Esophagus muscularis mucosa (tissue), 4 donors: ENCODE results near the gene HSD17B11. TPM values are rescaled to one million over a fixed set of nuclear protein-coding genes. Genes with fewer than 3 reads are reported as not detected.
"Not testable (repeated sequence)": the region's sequence is repeated elsewhere in the genome, so short reads cannot be mapped to it uniquely, and the experiment has no call there.

Experiments used
- DNase-seq: peaks from one replicate; pipeline ENCODE4 v3.0.0-alpha.2; 2017; ENCODE audit errors: extremely low spot score
- H3K27ac ChIP-seq, 4 donors: fragments of 200-600 bp; sonication (generic); replicated peaks in 1 of 4; 1 replicate in 3 of 4; 2 replicates in 1 of 4; pipeline ENCODE4 v1.5.1; 2016 to 2019; ENCODE audit warnings: mild to moderate bottlenecking in 1 of 4
- H3K27me3 ChIP-seq, 4 donors: fragments of 200-600 bp; sonication (generic); one replicate each; pipeline versions ENCODE4 v1.5.1 to v1.6.0; 2016 to 2019
- H3K36me3 ChIP-seq, 4 donors: fragments of 200-600 bp; sonication (generic); one replicate each; pipeline ENCODE4 v1.5.1; 2016 to 2019
- H3K4me1 ChIP-seq, 4 donors: fragments of 200-600 bp; sonication (generic); one replicate each; pipeline ENCODE4 v1.5.1; 2016 to 2019
- H3K4me3 ChIP-seq, 4 donors: fragments of 200-600 bp; sonication (generic); 1 replicate in 2 of 4; 2 replicates in 2 of 4; pipeline ENCODE4 v1.5.1; 2016 to 2019; ENCODE audit warnings: mild to moderate bottlenecking in 4 of 4, moderate library complexity in 1 of 4
- H3K9me3 ChIP-seq, 4 donors: fragments of 200-600 bp; sonication (generic); 1 replicate in 3 of 4; 2 replicates in 1 of 4; pipeline ENCODE4 v1.5.1; 2016 to 2019
- EP300 ChIP-seq: sonication (generic); formaldehyde crosslinking; IDR thresholded peaks from one replicate; pipeline ENCODE4 v1.6.1; 2017; ENCODE audit warnings: antibody characterized with exemption
- POLR2A ChIP-seq: fragments of 450-650 bp; IDR thresholded peaks from one replicate; pipeline ENCODE4 v1.6.1; 2017; ENCODE audit warnings: antibody characterized with exemption, moderate library complexity, mild to moderate bottlenecking, low read depth
- POLR2AphosphoS5 ChIP-seq, 2 donors: sonication (generic); formaldehyde crosslinking; IDR thresholded peaks; one replicate each; pipeline ENCODE4 v1.6.1; 2017; ENCODE audit warnings: antibody characterized with exemption in 2 of 2
- WGBS: methylation state at CpG from one replicate; pipeline ENCODE4 v1.1.5; 2018; 5-methylcytosine and 5-hydroxymethylcytosine counted together
- intact Hi-C: fragments of 100-400 bp; cut with DNase I; formaldehyde crosslinking; loops from one replicate; pipeline ENCODE4 v1.15.1; 2023
- total RNA-seq, 4 donors: library from RNA; depleted of rRNA; stranded (reverse); fragments of >200 nt; gene quantifications; one replicate each; pipeline versions ENCODE4 v1.1.0 to v1.2.1, GENCODE V29; 2016
- TF ChIP-seq, protein P1 (sequence below), 3 experiments: fragments of 200-600 bp in 2 of 3; fragments of 450-650 bp in 1 of 3; sonication (generic) in 2 of 3; IDR thresholded peaks; one replicate each; pipeline ENCODE4 v1.5.1; 2017 to 2019; ENCODE audit warnings: antibody characterized with exemption in 3 of 3, mild to moderate bottlenecking in 2 of 3, moderate library complexity in 1 of 3

Gene HSD17B11
- total RNA-seq, 4 donors from 2014 or later, result 35.7 to 68.9 (median 52.6) TPM

DNA sequence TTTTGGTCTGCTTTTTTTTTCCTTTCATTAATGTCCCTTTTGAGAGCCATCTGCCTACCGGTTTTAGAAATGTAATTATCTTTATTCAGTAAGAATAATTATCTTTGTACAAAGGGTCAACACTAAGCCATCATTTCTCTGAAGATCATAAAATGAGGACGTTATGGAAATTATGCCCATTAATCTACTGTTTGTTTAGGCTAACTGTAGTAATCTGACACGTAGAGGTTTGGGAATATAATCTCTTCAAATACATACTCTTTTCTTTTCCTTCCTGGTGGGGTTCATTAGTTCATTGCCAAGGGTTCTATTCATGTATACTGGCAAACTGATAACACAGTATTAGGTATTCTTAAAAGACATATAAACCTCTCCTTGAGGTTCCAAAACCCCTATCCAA lies 64.5 kb downstream of the HSD17B11 start:
- Histone ChIP-seq H3K4me3 (no peak overlapping the region), H3K4me1 (no peaks in the 10 kb centered on the region), H3K27ac (no peak overlapping the region), H3K36me3 (no peaks in the 10 kb centered on the region), H3K9me3 (peaks cover 0 to 2% (median 0%) of the 10 kb centered on the region in 4 donors), H3K27me3 (no peaks in the 10 kb centered on the region)
- DNase-seq, result no peak
- 62% methylated on average over 3 of the region's 3 CpGs for WGBS
- intact Hi-C loops, result no loop called here
- no peak for TF ChIP-seq EP300
- no peak for TF ChIP-seq POLR2AphosphoS5 (IDR thresholded peaks at IDR 0.05)
- no peak for TF ChIP-seq POLR2A
- TF ChIP-seq, protein P1, sequence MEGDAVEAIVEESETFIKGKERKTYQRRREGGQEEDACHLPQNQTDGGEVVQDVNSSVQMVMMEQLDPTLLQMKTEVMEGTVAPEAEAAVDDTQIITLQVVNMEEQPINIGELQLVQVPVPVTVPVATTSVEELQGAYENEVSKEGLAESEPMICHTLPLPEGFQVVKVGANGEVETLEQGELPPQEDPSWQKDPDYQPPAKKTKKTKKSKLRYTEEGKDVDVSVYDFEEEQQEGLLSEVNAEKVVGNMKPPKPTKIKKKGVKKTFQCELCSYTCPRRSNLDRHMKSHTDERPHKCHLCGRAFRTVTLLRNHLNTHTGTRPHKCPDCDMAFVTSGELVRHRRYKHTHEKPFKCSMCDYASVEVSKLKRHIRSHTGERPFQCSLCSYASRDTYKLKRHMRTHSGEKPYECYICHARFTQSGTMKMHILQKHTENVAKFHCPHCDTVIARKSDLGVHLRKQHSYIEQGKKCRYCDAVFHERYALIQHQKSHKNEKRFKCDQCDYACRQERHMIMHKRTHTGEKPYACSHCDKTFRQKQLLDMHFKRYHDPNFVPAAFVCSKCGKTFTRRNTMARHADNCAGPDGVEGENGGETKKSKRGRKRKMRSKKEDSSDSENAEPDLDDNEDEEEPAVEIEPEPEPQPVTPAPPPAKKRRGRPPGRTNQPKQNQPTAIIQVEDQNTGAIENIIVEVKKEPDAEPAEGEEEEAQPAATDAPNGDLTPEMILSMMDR (IDR thresholded peaks at IDR 0.05), result no peak

DNA sequence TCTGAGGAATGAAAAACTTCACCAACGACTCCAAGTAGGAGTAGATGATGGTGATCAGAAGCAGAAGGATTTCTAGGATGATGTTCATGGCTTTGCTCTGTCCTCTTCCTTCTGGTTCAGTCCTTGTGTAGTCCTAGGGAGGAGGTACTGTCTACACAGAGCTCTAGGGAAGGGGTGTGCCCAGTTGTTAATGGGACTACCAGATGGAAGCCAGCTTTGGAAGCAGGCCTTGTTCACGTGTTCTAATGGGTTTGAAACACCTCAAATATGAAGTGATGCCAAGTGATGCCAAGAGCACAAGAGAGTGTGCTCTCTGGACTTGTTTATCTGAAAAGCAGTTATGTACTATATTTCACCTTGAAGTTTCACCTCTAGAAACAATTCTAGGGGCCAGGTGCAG lies 68.2 kb downstream of the HSD17B11 start, which contains the start of gene HSD17B13:
TSS of gene HSD17B13 (minus strand) at position 129 of the 400 bp plus-strand sequence. CDS start at position 88, 41 bp downstream.
- intact Hi-C loops, result no loop called here

DNA sequence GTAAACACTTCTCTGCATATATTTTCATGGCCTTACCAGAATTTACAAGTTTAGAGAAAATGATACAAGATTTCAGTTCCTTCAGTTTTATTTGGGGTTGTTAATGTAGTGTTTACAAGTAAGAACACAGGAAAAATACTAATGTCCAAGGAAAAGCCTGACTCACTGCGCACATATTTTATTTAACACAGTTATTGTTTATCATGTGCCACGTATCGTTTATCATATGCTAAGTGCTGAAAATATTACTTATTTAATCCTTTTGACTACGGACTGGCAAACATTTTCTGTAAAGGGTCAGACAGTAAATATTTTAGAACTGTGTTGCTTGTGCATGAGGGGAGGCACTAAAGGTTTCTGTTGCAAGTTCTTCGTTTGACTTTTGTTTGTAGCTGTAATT lies 69.1 kb downstream of the HSD17B11 start:
- intact Hi-C loops, result no loop called here
- Histone ChIP-seq H3K4me3 (no peak overlapping the region), H3K27me3 (no peaks in the 10 kb centered on the region), H3K27ac (no peak overlapping the region), H3K4me1 (no peaks in the 10 kb centered on the region), H3K9me3 (no peaks in the 10 kb centered on the region), H3K36me3 (no peaks in the 10 kb centered on the region)
- TF ChIP-seq, protein P1 (IDR thresholded peaks at IDR 0.05), result no peak
- TF ChIP-seq POLR2A (no peak), POLR2AphosphoS5 (IDR thresholded peaks at IDR 0.05) (no peak), EP300 (no peak)
- no peak for DNase-seq
- WGBS, result 90% methylated on average over 5 of the region's 5 CpGs

More for the DNA sequence above, 68.2 kb downstream of the HSD17B11 start, which contains the start of gene HSD17B13:
- no peaks in the 10 kb centered on the region for H3K9me3 ChIP-seq
- no peak for DNase-seq
- H3K36me3 ChIP-seq, result no peaks in the 10 kb centered on the region
- 75% methylated on average over 2 of the region's 2 CpGs for WGBS
- H3K4me3 ChIP-seq, result no peak within 1 kb of the TSS
- no peak within 1 kb of the TSS for H3K27ac ChIP-seq
- TF ChIP-seq EP300 (no peak), POLR2A (no peak), POLR2AphosphoS5 (IDR thresholded peaks at IDR 0.05) (no peak)
- TF ChIP-seq, protein P1 (IDR thresholded peaks at IDR 0.05), result no peak
- no peaks in the 10 kb centered on the region for H3K4me1 ChIP-seq
- H3K27me3 ChIP-seq, result no peaks in the 10 kb centered on the region

DNA sequence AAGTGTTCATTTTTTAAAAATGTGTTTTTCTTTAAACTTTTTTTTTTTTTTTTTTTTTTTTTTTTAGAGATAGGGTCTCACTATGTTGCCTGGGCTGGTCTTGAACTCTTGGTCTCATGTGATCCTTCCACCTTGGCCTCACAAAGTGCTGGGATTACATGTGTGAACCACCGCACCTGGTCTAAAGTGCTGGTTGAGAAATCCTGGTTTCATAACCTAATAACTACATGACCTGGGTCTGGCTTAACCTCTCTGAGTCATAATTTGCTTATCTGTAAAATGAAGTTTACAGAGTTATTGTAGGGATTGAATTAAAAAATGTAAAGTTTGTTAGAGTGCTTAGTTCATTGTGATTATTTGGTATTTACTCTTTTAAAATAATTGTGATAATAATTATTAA lies 73.5 kb downstream of the HSD17B11 start:
- DNase-seq, result no peak
- Histone ChIP-seq H3K27me3 (no peaks in the 10 kb centered on the region), H3K9me3 (no peaks in the 10 kb centered on the region), H3K27ac (no peak overlapping the region), H3K36me3 (no peaks in the 10 kb centered on the region), H3K4me3 (no peak overlapping the region), H3K4me1 (no peaks in the 10 kb centered on the region)
- TF ChIP-seq POLR2AphosphoS5 (IDR thresholded peaks at IDR 0.05) (no peak), POLR2A (no peak), EP300 (no peak)
- TF ChIP-seq, protein P1 (IDR thresholded peaks at IDR 0.05), result no peak
- intact Hi-C loops, result no loop called here
- WGBS, result 92% methylated on average over 1 of the region's 1 CpG

DNA sequence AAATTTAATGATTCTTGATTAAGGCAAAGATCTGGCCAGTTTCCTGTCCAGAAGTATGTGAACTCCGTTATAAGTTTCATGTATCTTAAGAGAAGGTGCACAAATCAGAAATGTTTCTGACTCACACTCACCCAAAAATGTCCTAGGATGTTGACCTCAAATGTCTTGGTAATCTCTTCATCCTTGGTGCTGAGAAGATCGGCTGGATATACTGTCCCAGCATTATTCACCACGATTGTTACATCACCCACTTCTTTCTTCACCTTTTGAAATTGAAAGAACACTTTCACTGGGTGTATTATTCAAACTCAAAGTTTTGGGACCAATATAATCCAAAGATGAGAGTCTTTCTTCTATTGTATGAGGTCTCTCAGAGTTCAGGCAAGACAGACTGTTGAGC lies 74.0 kb downstream of the HSD17B11 start:
- WGBS, result 85% methylated on average over 3 of the region's 3 CpGs
- no peak for DNase-seq
- Histone ChIP-seq H3K27ac (no peak overlapping the region), H3K36me3 (no peaks in the 10 kb centered on the region), H3K4me3 (no peak overlapping the region), H3K9me3 (no peaks in the 10 kb centered on the region), H3K27me3 (no peaks in the 10 kb centered on the region), H3K4me1 (no peaks in the 10 kb centered on the region)
- intact Hi-C loops, result no loop called here
- no peak for TF ChIP-seq EP300
- TF ChIP-seq, protein P1 (IDR thresholded peaks at IDR 0.05), result no peak
- no peak for TF ChIP-seq POLR2AphosphoS5 (IDR thresholded peaks at IDR 0.05)
- no peak for TF ChIP-seq POLR2A

DNA sequence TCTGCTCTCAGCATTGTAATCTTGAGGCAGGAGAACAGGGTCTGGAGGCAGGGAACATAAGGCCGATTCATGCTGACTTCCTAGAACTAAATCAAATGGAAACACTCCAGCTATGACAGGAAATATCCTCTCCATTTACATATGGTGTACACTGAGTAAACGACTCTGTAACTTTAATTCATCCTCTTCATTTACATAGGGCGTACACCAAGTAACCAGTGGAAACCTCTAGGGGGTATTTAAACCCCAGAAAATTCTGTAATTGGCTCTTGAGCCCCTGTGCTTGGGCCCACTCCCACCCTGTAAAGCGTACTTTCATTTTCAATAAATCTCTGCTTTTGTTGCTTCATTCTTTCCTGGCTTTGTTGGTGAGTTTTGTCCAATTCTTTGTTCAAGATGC lies 76.0 kb downstream of the HSD17B11 start:
- H3K27me3 ChIP-seq, H3K36me3 ChIP-seq, H3K9me3 ChIP-seq, H3K4me1 ChIP-seq, intact Hi-C loops, H3K4me3 ChIP-seq, DNase-seq: not testable (repeated sequence)
- peak overlapping the region in 2 of 4 donors; percentile 14 to 24 for H3K27ac ChIP-seq
- 74% methylated on average over 4 of the region's 4 CpGs for WGBS
